GM12891 (cell line): ENCODE data around the gene KCNG2. TPM values are rescaled to one million over a fixed set of nuclear protein-coding genes. Genes with fewer than 3 reads are reported as not detected.
"Not testable (repeated sequence)": the region's sequence is repeated elsewhere in the genome, so short reads cannot be mapped to it uniquely, and the experiment has no call there.

Source experiments
- DNase-seq: peaks from one replicate; pipeline ENCODE4 v3.0.0; 2011; ENCODE audit warnings: low spot score; ENCODE audit not compliant: insufficient read length
- FAIRE-seq: peaks from 2 replicates; lab custom pipeline; 2011; peaks lifted over from hg19 to GRCh38; lab: Jason Lieb, UNC
- PAX5 ChIP-seq: IDR thresholded peaks from 2 replicates; pipeline ENCODE4 v1.6.1; 2011; ENCODE audit warnings: low read length, moderate library complexity, mild to moderate bottlenecking; ENCODE audit not compliant: insufficient read depth, severe bottlenecking
- POLR2A ChIP-seq: IDR thresholded peaks from 2 replicates; pipeline ENCODE4 v1.6.1; 2011; ENCODE audit warnings: low read depth, low read length, control low read depth
- POLR2AphosphoS5 ChIP-seq: IDR thresholded peaks from 2 replicates; pipeline ENCODE4 v1.6.1; 2011; ENCODE audit warnings: low read depth, low read length, control low read depth
- POU2F2 ChIP-seq: IDR thresholded peaks from 2 replicates; pipeline ENCODE4 v1.6.1; 2011; ENCODE audit warnings: low read depth, mild to moderate bottlenecking, control low read depth, low read length, moderate library complexity
- SPI1 ChIP-seq: IDR thresholded peaks from 2 replicates; pipeline ENCODE4 v1.6.1; 2011; ENCODE audit warnings: low read depth, low read length, control low read depth
- TAF1 ChIP-seq: IDR thresholded peaks from 2 replicates; pipeline ENCODE4 v1.6.1; 2011; ENCODE audit warnings: low read depth, low read length, control low read depth
- polyA plus RNA-seq: library from polyadenylated mRNA; unstranded; fragments of >200 nt; gene quantifications from one replicate; pipeline ENCODE4 v1.2.1, GENCODE V29; 2012; ENCODE audit warnings: low read depth, missing spikeins, inconsistent platforms; ENCODE audit not compliant: missing spikeins

Gene KCNG2
- polyA plus RNA-seq: 0.17 TPM

- peak; percentile 72 for DNase-seq
- TF ChIP-seq POLR2AphosphoS5 (no peak), PAX5 (no peak)
- FAIRE-seq: peak; percentile 79
Measured at GRCh38 chr18:79797518-79798345, at the start of gene KCNG2. KCNG2 (plus strand) TSS chr18:79797938; CDS start chr18:79863668, 65,730 bp downstream.

GRCh38 chr18:79748321-79749180 is 49.2 kb upstream of the KCNG2 start:
- FAIRE-seq (no peak), DNase-seq (no peak)
- TF ChIP-seq POLR2AphosphoS5 (no peak), TAF1 (no peak), POLR2A (no peak), SPI1 (no peak), POU2F2 (no peak), PAX5 (no peak)

GRCh38 chr18:79749251-79750191 is 48.2 kb upstream of the KCNG2 start:
- DNase-seq (no peak), FAIRE-seq (no peak)
- TF ChIP-seq PAX5: no peak
- no peak for TF ChIP-seq POLR2AphosphoS5
- TF ChIP-seq POU2F2: no peak
- no peak for TF ChIP-seq TAF1

GRCh38 chr18:79750980-79751571 is 46.7 kb upstream of the KCNG2 start:
- no peak for DNase-seq
- TF ChIP-seq TAF1 (no peak), SPI1 (no peak), PAX5 (no peak), POLR2A (no peak), POLR2AphosphoS5 (no peak), POU2F2 (no peak)
- no peak for FAIRE-seq

- not testable (repeated sequence) for FAIRE-seq, DNase-seq
Measured at GRCh38 chr18:79751918-79752578, 45.7 kb upstream of the KCNG2 start.

- FAIRE-seq, DNase-seq: not testable (repeated sequence)
Measured at GRCh38 chr18:79752946-79753345, 44.8 kb upstream of the KCNG2 start.

GRCh38 chr18:79753391-79753851 is 44.3 kb upstream of the KCNG2 start:
- no peak for TF ChIP-seq POU2F2
- TF ChIP-seq TAF1: no peak
- TF ChIP-seq PAX5: no peak
- FAIRE-seq (no peak), DNase-seq (no peak)

GRCh38 chr18:79754022-79754761 is 43.5 kb upstream of the KCNG2 start:
- DNase-seq: no peak
- TF ChIP-seq TAF1: no peak
- no peak for TF ChIP-seq POLR2A
- no peak for TF ChIP-seq PAX5
- no peak for TF ChIP-seq POU2F2
- no peak for TF ChIP-seq POLR2AphosphoS5
- TF ChIP-seq SPI1: no peak
- FAIRE-seq: no peak
